SK-N-SH treated with all-trans-retinoic acid at 6 μM for 48 hours (cell line): ENCODE measurements around the gene PIAS1.
"Not testable (repeated sequence)": the region's sequence is repeated elsewhere in the genome, so short reads cannot be mapped to it uniquely, and the experiment has no call there.

Source experiments
- ATAC-seq: fragments of 200-7000 bp; cut with Tn5 transposase; 3 replicates; pipeline ENCODE4 v1.9.1; 2020; ENCODE audit warnings: mild to moderate bottlenecking, moderate library complexity
- ARNTL ChIP-seq: fragments of 450-650 bp; formaldehyde crosslinking; IDR thresholded peaks from 2 replicates; pipeline ENCODE4 v1.5.0; 2020; ENCODE audit warnings: low read depth, mild to moderate bottlenecking, moderate library complexity, borderline replicate concordance
- CSDC2 ChIP-seq: fragments of 250-450 bp; sonication (Bioruptor Pico); IDR thresholded peaks from 2 replicates; pipeline ENCODE4 v1.5.0; 2020; ENCODE audit warnings: mild to moderate bottlenecking, moderate library complexity
- ESRRG ChIP-seq: fragments of 250-450 bp; sonication (Bioruptor Pico); IDR thresholded peaks from 2 replicates; pipeline ENCODE4 v1.6.1; 2021; ENCODE audit warnings: mild to moderate bottlenecking
- GLIS3 ChIP-seq: fragments of 250-450 bp; sonication (Bioruptor Pico); IDR thresholded peaks from 2 replicates; pipeline ENCODE4 v1.5.0; 2020; ENCODE audit warnings: mild to moderate bottlenecking, moderate library complexity
- ISL1 ChIP-seq: fragments of 250-450 bp; sonication (Bioruptor Pico); IDR thresholded peaks from 2 replicates; pipeline ENCODE4 v2.1.2; 2022; ENCODE audit warnings: mild to moderate bottlenecking, moderate library complexity
- OSR1 ChIP-seq: fragments of 250-450 bp; sonication (Bioruptor Pico); IDR thresholded peaks from 2 replicates; pipeline ENCODE4 v1.8.0; 2022; ENCODE audit warnings: moderate library complexity, mild to moderate bottlenecking, inconsistent platforms
- PATZ1 ChIP-seq: fragments of 250-450 bp; sonication (Bioruptor Pico); IDR thresholded peaks from 2 replicates; pipeline ENCODE4 v1.8.0; 2020; ENCODE audit warnings: mild to moderate bottlenecking, moderate library complexity, borderline replicate concordance
- PPARA ChIP-seq: fragments of 250-450 bp; sonication (Bioruptor Pico); IDR thresholded peaks from 2 replicates; pipeline ENCODE4 v1.5.0; 2020; ENCODE audit warnings: mild to moderate bottlenecking, borderline replicate concordance
- RARB ChIP-seq: fragments of 250-450 bp; sonication (Bioruptor Pico); IDR thresholded peaks from 2 replicates; pipeline ENCODE4 v1.8.0; 2021; ENCODE audit warnings: mild to moderate bottlenecking, moderate library complexity
- SNAI2 ChIP-seq: fragments of 250-450 bp; sonication (Bioruptor Pico); IDR thresholded peaks from 2 replicates; pipeline ENCODE4 v1.5.0; 2020; ENCODE audit warnings: mild to moderate bottlenecking, moderate library complexity
- TCF4 ChIP-seq: fragments of 250-450 bp; sonication (Bioruptor Pico); IDR thresholded peaks from 2 replicates; pipeline ENCODE4 v1.8.0; 2021; ENCODE audit warnings: mild to moderate bottlenecking, moderate library complexity, borderline replicate concordance
- TOX ChIP-seq: fragments of 250-450 bp; sonication (Bioruptor Pico); IDR thresholded peaks from 2 replicates; pipeline ENCODE4 v1.8.0; 2021; ENCODE audit warnings: mild to moderate bottlenecking, moderate library complexity, borderline replicate concordance
- ZFP30 ChIP-seq: fragments of 450-650 bp; formaldehyde crosslinking; IDR thresholded peaks from 2 replicates; pipeline ENCODE4 v1.5.0; 2022; ENCODE audit warnings: mild to moderate bottlenecking, moderate library complexity
- ZNF565 ChIP-seq: fragments of 450-650 bp; formaldehyde crosslinking; conservative IDR thresholded peaks from 2 replicates; pipeline ENCODE4 v1.5.0; 2020; ENCODE audit warnings: low read depth, mild to moderate bottlenecking, moderate library complexity
- ZNF70 ChIP-seq: fragments of 450-650 bp; formaldehyde crosslinking; IDR thresholded peaks from 2 replicates; pipeline ENCODE4 v1.5.0; 2020; ENCODE audit warnings: mild to moderate bottlenecking, moderate library complexity
- ZNF8 ChIP-seq: fragments of 450-650 bp; formaldehyde crosslinking; IDR thresholded peaks from 2 replicates; pipeline ENCODE4 v1.5.0; 2020; ENCODE audit warnings: mild to moderate bottlenecking, moderate library complexity
- TF ChIP-seq, protein P1 (sequence below): fragments of 250-450 bp; sonication (Bioruptor Pico); IDR thresholded peaks from 2 replicates; pipeline ENCODE4 v1.5.1; 2021; ENCODE audit warnings: mild to moderate bottlenecking, moderate library complexity
- TF ChIP-seq, protein P2 (sequence below): fragments of 250-450 bp; sonication (Bioruptor Pico); IDR thresholded peaks from 2 replicates; pipeline ENCODE4 v1.8.0; 2021; ENCODE audit warnings: low read depth, mild to moderate bottlenecking, moderate library complexity, borderline replicate concordance

PIAS1 gene

DNA sequence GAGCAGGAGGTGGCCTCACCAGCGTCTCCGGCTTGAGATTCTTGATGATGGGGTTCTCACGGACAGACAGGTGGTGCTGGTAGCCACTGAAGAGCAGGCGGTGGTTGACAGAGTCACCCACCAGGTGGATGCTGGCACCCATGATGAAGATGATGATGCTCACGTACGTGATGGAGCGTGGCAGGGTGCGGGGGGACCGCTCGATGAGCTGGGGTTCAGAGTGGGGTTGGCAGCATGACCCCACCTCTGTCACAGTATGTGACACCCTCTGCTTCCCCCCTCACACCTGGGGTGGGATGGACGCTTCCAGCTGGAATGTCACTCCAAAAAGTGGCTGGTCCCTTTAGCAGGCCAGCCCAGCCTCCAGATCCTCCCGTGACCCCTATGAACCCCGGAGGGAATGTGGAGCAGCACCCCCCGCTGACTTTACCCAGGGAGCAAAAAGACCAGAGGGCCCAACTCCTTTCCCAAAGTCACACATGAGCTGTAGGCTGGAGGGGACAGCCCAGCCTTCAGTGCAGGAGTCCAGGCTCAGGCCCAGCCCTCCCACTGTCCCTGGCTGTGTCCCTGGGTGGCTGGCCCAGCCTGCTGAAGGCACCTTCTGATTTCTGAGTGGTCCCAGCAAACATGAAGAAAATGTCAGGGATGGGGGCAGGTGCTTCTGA, 157.7 kb downstream of the PIAS1 start (continued):
- no peak for TF ChIP-seq PATZ1
- no peak for TF ChIP-seq ZNF8

DNA sequence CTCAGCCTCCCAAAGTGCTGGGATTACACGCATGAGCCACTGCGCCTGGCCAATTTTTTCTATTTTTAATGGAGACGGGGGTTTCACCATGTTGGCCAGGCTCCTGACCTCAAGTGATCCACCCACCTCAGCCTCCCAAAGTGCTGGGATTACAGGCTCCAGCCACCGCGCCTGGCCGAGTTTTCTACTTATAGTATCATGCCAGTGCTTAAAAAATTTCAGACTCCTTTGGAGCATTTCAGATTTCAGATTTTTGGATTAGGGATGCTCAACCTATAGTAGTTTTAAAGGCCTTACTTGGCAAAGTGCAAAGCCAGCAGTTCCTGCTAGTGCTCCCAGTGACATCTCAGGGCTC, 159.4 kb downstream of the PIAS1 start:
- not testable (repeated sequence) for ATAC-seq

- TF ChIP-seq TOX (CRISPR knock-in tag) = no peak
- ATAC-seq = no peak
Observed at GRCh38 chr15:68213991-68214837, 160.1 kb downstream of the PIAS1 start.

DNA sequence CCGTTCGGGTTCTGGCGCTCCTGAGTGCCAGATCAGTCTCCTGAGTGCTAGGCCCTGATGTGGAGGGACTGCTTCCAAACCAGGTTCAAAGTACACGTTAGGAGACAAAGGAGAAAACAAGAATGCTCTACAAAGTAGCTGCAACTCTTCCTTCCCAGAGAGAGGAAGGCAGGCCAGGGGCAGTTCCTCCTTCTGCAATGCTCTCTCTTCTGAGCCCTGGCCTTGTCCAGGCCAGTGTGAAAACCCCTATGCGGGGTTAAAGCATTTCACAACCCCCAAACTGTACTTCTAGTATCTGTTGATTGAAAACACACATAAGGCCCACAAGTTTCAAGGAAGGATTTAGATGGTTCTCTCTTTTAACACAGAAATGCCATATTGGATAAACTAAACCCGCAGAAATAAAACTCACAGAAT, 160.7 kb downstream of the PIAS1 start:
- TF ChIP-seq ARNTL (CRISPR knock-in tag) (no peak), ZNF70 (CRISPR knock-in tag) (no peak), TCF4 (CRISPR knock-in tag) (no peak), OSR1 (no peak), ZNF8 (no peak), ZFP30 (CRISPR knock-in tag) (no peak), RARB (CRISPR knock-in tag) (no peak), GLIS3 (CRISPR knock-in tag) (no peak), PATZ1 (no peak)
- TF ChIP-seq, protein P1, sequence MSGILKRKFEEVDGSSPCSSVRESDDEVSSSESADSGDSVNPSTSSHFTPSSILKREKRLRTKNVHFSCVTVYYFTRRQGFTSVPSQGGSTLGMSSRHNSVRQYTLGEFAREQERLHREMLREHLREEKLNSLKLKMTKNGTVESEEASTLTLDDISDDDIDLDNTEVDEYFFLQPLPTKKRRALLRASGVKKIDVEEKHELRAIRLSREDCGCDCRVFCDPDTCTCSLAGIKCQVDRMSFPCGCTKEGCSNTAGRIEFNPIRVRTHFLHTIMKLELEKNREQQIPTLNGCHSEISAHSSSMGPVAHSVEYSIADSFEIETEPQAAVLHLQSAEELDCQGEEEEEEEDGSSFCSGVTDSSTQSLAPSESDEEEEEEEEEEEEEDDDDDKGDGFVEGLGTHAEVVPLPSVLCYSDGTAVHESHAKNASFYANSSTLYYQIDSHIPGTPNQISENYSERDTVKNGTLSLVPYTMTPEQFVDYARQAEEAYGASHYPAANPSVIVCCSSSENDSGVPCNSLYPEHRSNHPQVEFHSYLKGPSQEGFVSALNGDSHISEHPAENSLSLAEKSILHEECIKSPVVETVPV = no peak
- no peak for ATAC-seq

GRCh38 chr15:68217341-68217740, 163.2 kb downstream of the PIAS1 start:
- no peak for ATAC-seq
- no peak for TF ChIP-seq ESRRG (CRISPR knock-in tag)
- TF ChIP-seq ZNF70 (CRISPR knock-in tag) = no peak
- no peak for TF ChIP-seq PPARA
- TF ChIP-seq ARNTL (CRISPR knock-in tag) = no peak
- no peak for TF ChIP-seq TOX (CRISPR knock-in tag)
- TF ChIP-seq, protein P1 = no peak

DNA sequence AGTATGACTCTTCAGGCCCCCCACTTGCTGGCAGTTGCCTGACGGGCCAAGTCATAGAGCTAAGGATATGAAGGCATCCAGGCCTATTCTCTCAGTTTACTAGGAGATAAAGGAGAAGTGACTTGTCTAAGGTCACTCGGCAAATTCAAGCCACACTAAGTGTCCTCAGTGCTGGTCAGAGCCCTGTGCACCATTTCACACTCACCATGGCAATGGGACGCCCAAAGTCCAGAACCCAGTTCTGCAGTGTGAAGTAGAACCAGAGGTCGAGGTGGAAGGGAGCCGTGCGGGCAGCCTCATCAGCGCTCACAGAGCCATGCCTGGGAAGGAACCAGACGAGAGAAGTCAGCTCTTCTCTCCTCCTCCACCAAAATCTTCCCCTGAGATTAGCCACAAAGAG, 164.2 kb downstream of the PIAS1 start:
- ATAC-seq = no peak
- TF ChIP-seq PATZ1 = no peak
- no peak for TF ChIP-seq ZNF8
- no peak for TF ChIP-seq ESRRG (CRISPR knock-in tag)
- no peak for TF ChIP-seq RARB (CRISPR knock-in tag)
- TF ChIP-seq ARNTL (CRISPR knock-in tag) = no peak
- TF ChIP-seq, protein P1 = no peak
- TF ChIP-seq CSDC2 (CRISPR knock-in tag) = no peak
- no peak for TF ChIP-seq SNAI2 (CRISPR knock-in tag)
- no peak for TF ChIP-seq ZNF565
- TF ChIP-seq ISL1 = no peak
- TF ChIP-seq, protein P2, sequence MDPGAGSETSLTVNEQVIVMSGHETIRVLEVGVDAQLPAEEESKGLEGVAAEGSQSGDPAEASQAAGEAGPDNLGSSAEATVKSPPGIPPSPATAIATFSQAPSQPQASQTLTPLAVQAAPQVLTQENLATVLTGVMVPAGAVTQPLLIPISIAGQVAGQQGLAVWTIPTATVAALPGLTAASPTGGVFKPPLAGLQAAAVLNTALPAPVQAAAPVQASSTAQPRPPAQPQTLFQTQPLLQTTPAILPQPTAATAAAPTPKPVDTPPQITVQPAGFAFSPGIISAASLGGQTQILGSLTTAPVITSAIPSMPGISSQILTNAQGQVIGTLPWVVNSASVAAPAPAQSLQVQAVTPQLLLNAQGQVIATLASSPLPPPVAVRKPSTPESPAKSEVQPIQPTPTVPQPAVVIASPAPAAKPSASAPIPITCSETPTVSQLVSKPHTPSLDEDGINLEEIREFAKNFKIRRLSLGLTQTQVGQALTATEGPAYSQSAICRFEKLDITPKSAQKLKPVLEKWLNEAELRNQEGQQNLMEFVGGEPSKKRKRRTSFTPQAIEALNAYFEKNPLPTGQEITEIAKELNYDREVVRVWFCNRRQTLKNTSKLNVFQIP (CRISPR knock-in tag) = no peak
- TF ChIP-seq PPARA = no peak
- no peak for TF ChIP-seq TOX (CRISPR knock-in tag)
